Measurements from ENCODE around the gene ALDH3B2. TPM values are rescaled to one million over a fixed set of nuclear protein-coding genes. Genes with fewer than 3 reads are reported as not detected.
"Not testable (repeated sequence)": the region's sequence is repeated elsewhere in the genome, so short reads cannot be mapped to it uniquely, and the experiment has no call there.

ALDH3B2 gene
- total RNA-seq, 1 donor from 2014 or later = not detected

GRCh38 chr11:67685641-67686332 lies 11.4 kb upstream of the ALDH3B2 start:
- intact Hi-C loops (cut with micrococcal nuclease) = not testable (repeated sequence)

GRCh38 chr11:67682126-67683034 lies 8.0 kb upstream of the ALDH3B2 start:
- intact Hi-C loops (cut with micrococcal nuclease) = not testable (repeated sequence)

GRCh38 chr11:67680696-67681470 lies 6.5 kb upstream of the ALDH3B2 start:
- intact Hi-C loops (cut with micrococcal nuclease) = no loop called here

- intact Hi-C loops (cut with micrococcal nuclease) = no loop called here
Measured at GRCh38 chr11:67675058-67675747, 780 bp upstream of the ALDH3B2 start.

GRCh38 chr11:67673902-67674301 lies 521 bp downstream of the ALDH3B2 start:
- intact Hi-C loops (cut with micrococcal nuclease) = no loop called here

GRCh38 chr11:67673358-67673757 lies 1.1 kb downstream of the ALDH3B2 start:
- intact Hi-C loops (cut with micrococcal nuclease) = no loop called here

GRCh38 chr11:67671211-67671520 lies 3.3 kb downstream of the ALDH3B2 start:
- intact Hi-C loops (cut with micrococcal nuclease) = no loop called here

- intact Hi-C loops (cut with micrococcal nuclease) = no loop called here
Measured at GRCh38 chr11:67670316-67671210, 3.9 kb downstream of the ALDH3B2 start.

GRCh38 chr11:67668192-67668551 lies 6.3 kb downstream of the ALDH3B2 start:
- intact Hi-C loops (cut with micrococcal nuclease) = no loop called here

- intact Hi-C loops (cut with micrococcal nuclease) = no loop called here
Measured at GRCh38 chr11:67667490-67668191, 6.8 kb downstream of the ALDH3B2 start.

- intact Hi-C loops (cut with micrococcal nuclease) = no loop called here
Measured at GRCh38 chr11:67666676-67667489, 7.5 kb downstream of the ALDH3B2 start.

GRCh38 chr11:67666303-67666645 lies 8.1 kb downstream of the ALDH3B2 start:
- intact Hi-C loops (cut with micrococcal nuclease) = no loop called here

- intact Hi-C loops (cut with micrococcal nuclease) = no loop called here
Measured at GRCh38 chr11:67665541-67666302, 8.7 kb downstream of the ALDH3B2 start.

GRCh38 chr11:67664696-67665540 lies 9.5 kb downstream of the ALDH3B2 start:
- intact Hi-C loops (cut with micrococcal nuclease) = no loop called here

GRCh38 chr11:67664213-67664585 lies 10.2 kb downstream of the ALDH3B2 start:
- intact Hi-C loops (cut with micrococcal nuclease) = no loop called here

- intact Hi-C loops (cut with micrococcal nuclease) = no loop called here
Measured at GRCh38 chr11:67663532-67664212, 10.8 kb downstream of the ALDH3B2 start.
